HUES48 (cell line): ENCODE results near the gene OLIG2.
A peak's percentile ranks its signal among the peaks of the same experiment; 100 is the strongest.

Source experiments
- H3K27ac ChIP-seq: one replicate; pipeline ENCODE4 v1.7.0; 2013; ENCODE audit warnings: low read depth, low read length, inconsistent platforms
- H3K27me3 ChIP-seq: 2 replicates; pipeline ENCODE4 v1.6.1; 2013; ENCODE audit warnings: mild to moderate bottlenecking, low read length; ENCODE audit not compliant: control insufficient read depth, insufficient read depth
- H3K36me3 ChIP-seq: 2 replicates; pipeline ENCODE4 v1.6.1; 2013; ENCODE audit warnings: low read length; ENCODE audit not compliant: control insufficient read depth, insufficient read depth
- H3K4me1 ChIP-seq: 2 replicates; pipeline ENCODE4 v1.6.1; 2013; ENCODE audit warnings: mild to moderate bottlenecking, low read length; ENCODE audit not compliant: control insufficient read depth, insufficient read depth
- H3K4me3 ChIP-seq: 2 replicates; pipeline ENCODE4 v1.5.1; 2013; ENCODE audit warnings: mild to moderate bottlenecking, low read depth, low read length
- H3K9ac ChIP-seq: 2 replicates; pipeline ENCODE4 v1.6.1; 2013; ENCODE audit warnings: mild to moderate bottlenecking, low read depth, low read length, moderate library complexity
- H3K9me3 ChIP-seq: 2 replicates; pipeline ENCODE4 v1.6.1; 2013; ENCODE audit warnings: low read length; ENCODE audit not compliant: control insufficient read depth, insufficient read depth

The OLIG2 gene

DNA sequence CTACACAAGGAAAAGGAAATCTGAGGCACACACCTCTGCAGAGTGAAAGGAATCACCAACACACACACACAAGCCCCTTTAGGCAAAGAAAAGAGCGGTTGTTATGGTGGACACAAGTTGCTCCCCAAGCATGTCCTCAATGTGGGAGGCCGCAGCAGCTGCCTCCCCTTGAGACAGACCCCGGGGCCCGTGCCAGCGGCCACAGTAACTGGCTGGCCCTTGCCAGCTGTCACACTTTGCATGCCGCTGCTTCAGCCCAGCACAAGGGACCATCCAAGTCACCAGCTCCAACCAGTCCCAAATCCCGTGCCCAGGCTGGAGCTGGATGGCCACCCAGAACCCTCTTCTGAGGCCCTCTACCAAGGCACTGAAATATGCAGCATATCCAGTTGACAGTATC, 41.3 kb downstream of the OLIG2 start:
- H3K36me3 ChIP-seq, result no peaks in the 10 kb centered on the region
- H3K9ac ChIP-seq, result no peak overlapping the region
- H3K27ac ChIP-seq, result no peak overlapping the region
- no peak overlapping the region for H3K4me3 ChIP-seq
- peaks cover 18% of the 10 kb centered on the region for H3K4me1 ChIP-seq
- peaks cover 3% of the 10 kb centered on the region for H3K9me3 ChIP-seq
- H3K27me3 ChIP-seq, result peaks cover 94% of the 10 kb centered on the region

DNA sequence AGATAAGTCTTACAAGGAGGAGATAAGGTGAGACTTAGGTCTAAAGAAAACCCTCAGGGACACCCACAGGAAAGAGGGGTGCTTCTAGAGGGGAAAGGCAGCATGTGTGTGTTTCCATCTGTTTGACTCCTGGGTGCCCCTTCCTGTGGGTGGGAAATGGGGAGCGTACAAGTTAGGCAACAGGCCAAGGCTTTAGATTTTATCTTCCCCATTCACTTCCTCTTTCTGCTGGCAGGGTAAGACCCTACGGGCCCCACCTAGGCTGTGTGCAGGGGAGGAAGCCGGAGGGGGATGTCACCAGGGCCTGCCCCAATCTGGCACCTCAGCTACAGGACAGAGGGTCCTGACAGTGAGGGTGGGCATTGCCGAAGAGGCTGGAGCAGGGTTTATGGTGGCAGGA, 41.7 kb downstream of the OLIG2 start:
- H3K4me1 ChIP-seq, result peaks cover 22% of the 10 kb centered on the region
- H3K9me3 ChIP-seq, result peaks cover 3% of the 10 kb centered on the region
- H3K9ac ChIP-seq, result no peak overlapping the region
- H3K36me3 ChIP-seq, result no peaks in the 10 kb centered on the region
- H3K4me3 ChIP-seq, result no peak overlapping the region
- H3K27ac ChIP-seq, result no peak overlapping the region
- H3K27me3 ChIP-seq, result peaks cover 98% of the 10 kb centered on the region

DNA sequence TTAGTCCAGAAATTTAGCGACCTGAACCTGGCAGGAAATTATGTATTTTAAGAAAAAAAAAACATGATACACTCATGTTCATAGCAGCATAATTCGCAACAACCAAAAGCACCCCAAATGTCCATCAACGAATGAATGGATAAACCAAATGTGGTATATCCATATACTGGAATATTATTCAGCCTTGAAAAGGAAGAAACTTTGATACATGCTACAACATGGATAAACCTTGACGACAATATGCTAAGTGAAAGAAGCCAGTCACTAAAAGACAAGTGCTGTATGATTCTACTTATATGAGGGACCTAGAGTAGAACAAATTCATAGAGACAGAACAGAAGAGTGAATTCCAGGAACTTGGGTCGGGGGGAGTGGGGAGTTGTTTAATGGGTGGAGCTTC, 43.5 kb downstream of the OLIG2 start:
- Histone ChIP-seq H3K4me1 (peaks cover 32% of the 10 kb centered on the region), H3K9ac (no peak overlapping the region), H3K4me3 (no peak overlapping the region), H3K9me3 (peaks cover 3% of the 10 kb centered on the region), H3K36me3 (no peaks in the 10 kb centered on the region), H3K27ac (no peak overlapping the region), H3K27me3 (peaks cover 100% of the 10 kb centered on the region)

DNA sequence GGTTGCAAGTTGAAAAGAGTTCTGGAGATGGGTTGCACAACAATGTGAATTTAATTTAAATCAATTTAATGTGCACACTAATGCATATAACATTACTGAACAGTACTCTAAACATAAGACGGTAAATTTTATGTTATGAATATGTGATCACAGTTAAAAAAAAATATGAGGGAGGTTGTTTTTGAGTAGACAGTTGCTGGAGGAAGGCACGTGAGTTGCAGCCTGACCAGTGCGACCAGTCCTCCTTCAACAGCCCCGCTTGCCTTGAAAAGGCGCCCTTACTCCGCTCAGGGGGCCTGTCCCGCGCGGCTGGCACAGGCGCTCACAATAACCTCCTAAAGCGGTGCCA, 43.9 kb downstream of the OLIG2 start:
- Histone ChIP-seq H3K4me3 (no peak overlapping the region), H3K9me3 (peaks cover 3% of the 10 kb centered on the region), H3K9ac (no peak overlapping the region), H3K4me1 (peaks cover 32% of the 10 kb centered on the region), H3K36me3 (no peaks in the 10 kb centered on the region), H3K27ac (no peak overlapping the region), H3K27me3 (peaks cover 100% of the 10 kb centered on the region)

DNA sequence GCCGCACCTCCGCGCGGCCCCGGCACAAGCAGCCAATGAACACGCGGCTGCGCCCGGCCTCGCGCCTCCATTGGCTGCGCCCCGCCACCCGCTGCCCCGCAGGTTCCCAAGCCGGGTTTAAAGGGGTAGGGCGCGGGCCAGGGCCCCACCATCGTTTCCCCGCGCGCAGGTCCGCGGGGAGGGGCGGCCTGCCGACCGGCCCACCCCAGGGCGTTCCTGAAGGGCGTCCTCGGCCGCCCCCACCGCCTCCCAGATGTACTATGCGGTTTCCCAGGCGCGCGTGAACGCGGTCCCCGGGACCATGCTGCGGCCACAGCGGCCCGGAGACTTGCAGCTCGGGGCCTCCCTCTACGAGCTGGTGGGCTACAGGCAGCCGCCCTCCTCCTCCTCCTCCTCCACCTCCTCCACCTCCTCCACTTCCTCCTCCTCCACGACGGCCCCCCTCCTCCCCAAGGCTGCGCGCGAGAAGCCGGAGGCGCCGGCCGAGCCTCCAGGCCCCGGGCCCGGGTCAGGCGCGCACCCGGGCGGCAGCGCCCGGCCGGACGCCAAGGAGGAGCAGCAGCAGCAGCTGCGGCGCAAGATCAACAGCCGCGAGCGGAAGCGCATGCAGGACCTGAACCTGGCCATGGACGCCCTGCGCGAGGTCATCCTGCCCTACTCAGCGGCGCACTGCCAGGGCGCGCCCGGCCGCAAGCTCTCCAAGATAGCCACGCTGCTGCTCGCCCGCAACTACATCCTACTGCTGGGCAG, 44.4 kb downstream of the OLIG2 start, which contains the start of gene OLIG1:
Gene OLIG1 (plus strand): TSS at position 148 of the 750 bp plus-strand sequence. CDS start 106 bp downstream, at position 254.
- peak within 1 kb of the TSS; percentile 53; the same call in 1 of the 2 replicates for H3K4me3 ChIP-seq
- H3K27me3 ChIP-seq, result peaks cover 99% of the 10 kb centered on the region
- peaks cover 32% of the 10 kb centered on the region for H3K4me1 ChIP-seq
- peaks cover 3% of the 10 kb centered on the region for H3K9me3 ChIP-seq
- no peak within 1 kb of the TSS for H3K27ac ChIP-seq
- H3K36me3 ChIP-seq, result no peaks in the 10 kb centered on the region
- no peak within 1 kb of the TSS for H3K9ac ChIP-seq

DNA sequence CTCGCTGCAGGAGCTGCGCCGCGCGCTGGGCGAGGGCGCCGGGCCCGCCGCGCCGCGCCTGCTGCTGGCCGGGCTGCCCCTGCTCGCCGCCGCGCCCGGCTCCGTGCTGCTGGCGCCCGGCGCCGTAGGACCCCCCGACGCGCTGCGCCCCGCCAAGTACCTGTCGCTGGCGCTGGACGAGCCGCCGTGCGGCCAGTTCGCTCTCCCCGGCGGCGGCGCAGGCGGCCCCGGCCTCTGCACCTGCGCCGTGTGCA, 44.9 kb downstream of the OLIG2 start:
- H3K27me3 ChIP-seq, result peaks cover 99% of the 10 kb centered on the region
- no peak overlapping the region for H3K27ac ChIP-seq
- no peak overlapping the region for H3K9ac ChIP-seq
- peaks cover 3% of the 10 kb centered on the region for H3K9me3 ChIP-seq
- no peaks in the 10 kb centered on the region for H3K36me3 ChIP-seq
- peak overlapping the region; percentile 53; the same call in 1 of the 2 replicates for H3K4me3 ChIP-seq
- peaks cover 36% of the 10 kb centered on the region for H3K4me1 ChIP-seq

DNA sequence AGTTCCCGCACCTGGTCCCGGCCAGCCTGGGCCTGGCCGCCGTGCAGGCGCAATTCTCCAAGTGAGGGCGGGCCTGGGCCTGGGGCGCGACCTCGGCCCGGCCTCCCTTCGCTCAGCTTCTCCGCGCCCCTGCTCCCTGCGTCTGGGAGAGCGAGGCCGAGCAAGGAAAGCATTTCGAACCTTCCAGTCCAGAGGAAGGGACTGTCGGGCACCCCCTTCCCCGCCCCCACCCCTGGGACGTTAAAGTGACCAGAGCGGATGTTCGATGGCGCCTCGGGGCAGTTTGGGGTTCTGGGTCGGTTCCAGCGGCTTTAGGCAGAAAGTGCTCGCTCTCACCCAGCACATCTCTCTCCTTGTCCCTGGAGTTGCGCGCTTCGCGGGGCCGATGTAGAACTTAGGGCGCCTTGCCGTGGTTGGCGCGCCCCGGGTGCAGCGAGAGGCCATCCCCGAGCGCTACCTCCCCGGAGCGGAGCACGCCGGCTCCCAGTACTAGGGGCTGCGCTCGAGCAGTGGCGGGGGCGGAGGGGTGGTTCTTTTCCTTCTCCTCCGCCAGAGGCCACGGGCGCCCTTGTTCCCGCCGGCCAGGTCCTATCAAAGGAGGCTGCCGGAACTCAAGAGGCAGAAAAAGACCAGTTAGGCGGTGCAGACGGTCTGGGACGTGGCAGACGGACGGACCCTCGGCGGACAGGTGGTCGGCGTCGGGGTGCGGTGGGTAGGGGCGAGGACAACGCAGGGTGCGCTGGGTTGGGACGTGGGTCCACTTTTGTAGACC, 45.4 kb downstream of the OLIG2 start:
- Histone ChIP-seq H3K36me3 (no peaks in the 10 kb centered on the region), H3K27me3 (peaks cover 99% of the 10 kb centered on the region), H3K4me3 (peak overlapping the region; percentile 53; the same call in 1 of the 2 replicates), H3K4me1 (peaks cover 41% of the 10 kb centered on the region), H3K9ac (no peak overlapping the region), H3K27ac (no peak overlapping the region), H3K9me3 (peaks cover 3% of the 10 kb centered on the region)

DNA sequence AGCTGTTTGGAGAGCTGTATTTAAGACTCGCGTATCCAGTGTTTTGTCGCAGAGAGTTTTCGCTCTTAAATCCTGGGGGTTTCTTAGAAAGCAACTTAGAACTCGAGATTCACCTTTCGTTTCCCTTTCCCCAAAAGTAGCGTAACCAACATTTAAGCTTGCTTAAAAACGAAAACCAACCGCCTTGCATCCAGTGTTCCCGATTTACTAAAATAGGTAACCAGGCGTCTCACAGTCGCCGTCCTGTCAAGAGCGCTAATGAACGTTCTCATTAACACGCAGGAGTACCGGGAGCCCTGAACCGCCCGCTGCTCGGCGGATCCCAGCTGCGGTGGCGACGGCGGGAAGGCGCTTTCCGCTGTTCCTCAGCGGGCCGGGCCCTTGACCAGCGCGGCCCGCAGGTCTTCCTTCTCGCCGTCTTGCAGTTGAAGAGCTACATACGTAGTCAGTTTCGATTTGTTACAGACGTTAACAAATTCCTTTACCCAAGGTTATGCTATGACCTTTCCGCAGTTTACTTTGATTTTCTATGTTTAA, 46.1 kb downstream of the OLIG2 start:
- H3K9ac ChIP-seq, result no peak overlapping the region
- peaks cover 3% of the 10 kb centered on the region for H3K9me3 ChIP-seq
- H3K4me3 ChIP-seq, result peak overlapping the region; percentile 53
- peaks cover 99% of the 10 kb centered on the region for H3K27me3 ChIP-seq
- peaks cover 47% of the 10 kb centered on the region for H3K4me1 ChIP-seq
- H3K27ac ChIP-seq, result no peak overlapping the region
- H3K36me3 ChIP-seq, result no peaks in the 10 kb centered on the region

DNA sequence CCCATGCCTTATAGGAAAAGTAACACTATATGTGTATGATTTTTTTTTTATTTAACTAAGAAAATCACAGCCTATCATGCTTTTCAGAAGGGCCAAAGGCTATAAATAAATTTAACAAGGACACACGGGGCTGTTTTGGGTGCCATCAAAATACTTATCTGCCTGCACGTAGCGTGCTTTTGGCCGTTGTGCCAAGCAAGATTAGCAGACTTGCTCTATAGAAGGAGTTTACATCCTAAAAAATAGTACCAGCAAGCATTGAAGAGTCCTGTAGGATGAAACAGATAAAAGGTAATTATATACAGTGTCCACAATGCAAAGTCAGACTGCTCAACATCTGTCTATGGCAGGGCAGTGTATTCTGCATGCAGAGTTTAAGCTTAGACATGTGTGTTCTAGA, 47.9 kb downstream of the OLIG2 start:
- Histone ChIP-seq H3K4me1 (peaks cover 51% of the 10 kb centered on the region), H3K9ac (no peak overlapping the region), H3K36me3 (no peaks in the 10 kb centered on the region), H3K9me3 (peaks cover 3% of the 10 kb centered on the region), H3K4me3 (no peak overlapping the region), H3K27ac (no peak overlapping the region), H3K27me3 (peaks cover 99% of the 10 kb centered on the region)

DNA sequence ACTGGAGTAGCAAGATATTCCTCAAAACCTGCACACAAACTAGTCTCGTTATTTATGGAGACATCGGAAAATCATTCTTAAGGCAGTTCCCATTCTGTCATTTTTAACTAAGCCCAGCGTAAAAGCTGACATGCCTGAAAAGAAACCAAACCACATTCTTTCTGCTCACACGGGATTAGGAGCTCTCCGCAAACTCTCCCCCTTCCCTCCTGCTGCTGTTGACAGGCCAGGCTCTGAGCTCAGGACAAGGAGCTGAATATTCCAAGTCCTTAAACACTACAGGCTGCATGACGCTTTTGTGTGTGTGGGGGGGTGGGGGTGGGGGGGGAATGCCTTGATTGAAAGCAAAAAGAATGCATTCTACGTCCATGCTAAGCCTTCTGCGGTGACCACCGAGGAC, 49.4 kb downstream of the OLIG2 start:
- Histone ChIP-seq H3K4me1 (peaks cover 51% of the 10 kb centered on the region), H3K27me3 (peaks cover 87% of the 10 kb centered on the region), H3K36me3 (no peaks in the 10 kb centered on the region), H3K9ac (no peak overlapping the region), H3K9me3 (no peaks in the 10 kb centered on the region), H3K4me3 (0 out of 2 replicates have a peak overlapping the region, but pooled peaks have one; percentile 18), H3K27ac (no peak overlapping the region)

DNA sequence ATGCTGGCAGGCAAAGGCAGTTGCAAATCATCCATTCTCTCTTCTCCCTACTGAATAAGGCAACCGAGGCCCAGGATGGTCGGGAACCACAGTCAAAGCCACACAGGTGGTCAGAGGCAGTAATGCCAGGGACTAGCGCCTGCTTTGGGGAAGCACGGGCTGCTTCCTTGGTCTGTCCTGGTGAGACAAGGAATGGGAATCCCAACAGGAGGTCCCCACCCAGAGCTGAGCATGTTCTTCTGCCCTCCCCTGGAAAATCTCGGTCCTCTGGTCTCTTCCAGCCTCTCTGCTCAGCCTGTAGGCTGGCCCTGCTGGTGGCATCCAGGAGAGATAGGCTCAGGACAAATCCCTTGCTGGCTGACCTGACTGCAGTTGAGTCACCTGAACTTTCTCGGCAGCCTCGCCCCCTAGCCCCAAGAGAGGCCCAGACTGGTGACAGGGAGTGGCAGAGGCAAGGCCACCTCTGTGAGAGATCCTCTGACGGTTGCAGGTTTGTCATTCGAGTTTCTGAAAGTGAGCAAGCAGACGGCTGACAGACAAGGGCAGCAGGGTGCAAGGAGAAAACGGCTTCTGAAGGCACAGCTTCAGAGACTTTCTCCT, 50.0 kb downstream of the OLIG2 start:
- Histone ChIP-seq H3K9ac (no peak overlapping the region), H3K9me3 (no peaks in the 10 kb centered on the region), H3K27me3 (peaks cover 82% of the 10 kb centered on the region), H3K4me1 (peaks cover 52% of the 10 kb centered on the region), H3K27ac (no peak overlapping the region), H3K4me3 (peak overlapping the region; percentile 26), H3K36me3 (no peaks in the 10 kb centered on the region)
